Measurements from ENCODE around the gene PHACTR2. TPM values are rescaled to one million over a fixed set of nuclear protein-coding genes. Genes with fewer than 3 reads are reported as not detected.
"Not testable (repeated sequence)": the region's sequence is repeated elsewhere in the genome, so short reads cannot be mapped to it uniquely, and the experiment has no call there.

Gene PHACTR2
- total RNA-seq, 1 experiment from 2014 or later = 27.6 TPM

- intact Hi-C loops (cut with micrococcal nuclease) = no loop called here
- DNase-seq (ENCODE audit: low read depth, low spot score) (no peak), ATAC-seq (no peak)
- 0 out of 4 replicates have a peak, but pooled peaks cover 0 to 4% of the 10 kb centered on the region in 2 experiments for H3K36me3 ChIP-seq (ENCODE audit: control insufficient read depth in 1 of 2, insufficient read depth in 2 of 2, low read length in 2 of 2)
- no peaks in the 10 kb centered on the region for H3K79me2 ChIP-seq (ENCODE audit: insufficient read depth, low read length)
- no peaks in the 10 kb centered on the region for H3K9me3 ChIP-seq (ENCODE audit: control insufficient read depth in 1 of 2, insufficient read depth in 1 of 2, low read depth in 1 of 2, low read length in 2 of 2)
- TF ChIP-seq ZBTB33 (IDR thresholded peaks at IDR 0.05; ENCODE audit: extremely low read depth, insufficient replicate concordance, low read length) (no peak), ELF1 (IDR thresholded peaks at IDR 0.05; ENCODE audit: borderline replicate concordance, low read depth) (no peak), ZFX (IDR thresholded peaks at IDR 0.05) (no peak), RAD21 (IDR thresholded peaks at IDR 0.05; ENCODE audit: low read depth) (no peak), MAX (IDR thresholded peaks at IDR 0.05) (no peak), POLR2AphosphoS5 (IDR thresholded peaks at IDR 0.05; ENCODE audit: low read depth, low read length) (no peak), CBX3 (IDR thresholded peaks at IDR 0.05; ENCODE audit: low read depth) (no peak), REST (IDR thresholded peaks at IDR 0.05; ENCODE audit: low read depth) (no peak), SP1 (IDR thresholded peaks at IDR 0.05; ENCODE audit: low read depth) (no peak), CEBPB (IDR thresholded peaks at IDR 0.05; ENCODE audit: low read depth) (no peak), TCF7L2 (IDR thresholded peaks at IDR 0.05; ENCODE audit: borderline replicate concordance, extremely low read depth, insufficient read depth, insufficient read length) (no peak), EGR1 (IDR thresholded peaks at IDR 0.05; ENCODE audit: low read depth) (no peak), ATF3 (IDR thresholded peaks at IDR 0.05) (no peak), EZH2 (IDR thresholded peaks at IDR 0.05) (no peak)
- ChIA-PET POLR2A (no interaction called here), RAD21 (ENCODE audit: low non-redundant PET in 1 of 2, low total read pairs in 2 of 2, uncharacterized antibody in 2 of 2, unreplicated experiment in 2 of 2) (no interaction called here), CTCF (no interaction called here)
- no peaks in the 10 kb centered on the region for H4K20me1 ChIP-seq (ENCODE audit: insufficient read depth)
- H2AFZ ChIP-seq (ENCODE audit: low read depth, low read length, poor library complexity, severe bottlenecking) = no peak overlapping the region
- H3K9ac ChIP-seq (ENCODE audit: low read length) = no peak overlapping the region
- BruUV-seq (replicated peaks) = no TSS peak
- H3K4me3 ChIP-seq (replicated peaks in 1 of 2; ENCODE audit: low read depth in 1 of 2, low read length in 2 of 2) = no peak overlapping the region
- no peaks in the 10 kb centered on the region for H3K27me3 ChIP-seq (ENCODE audit: insufficient read depth, low read length)
- H3K4me2 ChIP-seq (ENCODE audit: low read length) = no peak overlapping the region
- H3K9me2 ChIP-seq (ENCODE audit: insufficient read depth) = no peaks in the 10 kb centered on the region
- no peaks in the 10 kb centered on the region for H3K4me1 ChIP-seq (ENCODE audit: control insufficient read depth in 1 of 2, insufficient read depth in 2 of 2, low read length in 2 of 2)
- no peak overlapping the region for H3K27ac ChIP-seq (ENCODE audit: low read depth, low read length)
Observed at GRCh38 chr6:143793280-143793619, 115.5 kb downstream of the PHACTR2 start.

GRCh38 chr6:143796551-143796950 lies 118.8 kb downstream of the PHACTR2 start:
- H3K4me3 ChIP-seq (replicated peaks in 1 of 2; ENCODE audit: low read depth in 1 of 2, low read length in 2 of 2); ATAC-seq; H3K9me2 ChIP-seq (ENCODE audit: insufficient read depth); H3K27me3 ChIP-seq (ENCODE audit: insufficient read depth, low read length); H3K36me3 ChIP-seq (ENCODE audit: control insufficient read depth in 1 of 2, insufficient read depth in 2 of 2, low read length in 2 of 2); H3K4me1 ChIP-seq (ENCODE audit: control insufficient read depth in 1 of 2, insufficient read depth in 2 of 2, low read length in 2 of 2); H4K20me1 ChIP-seq (ENCODE audit: insufficient read depth); H3K9ac ChIP-seq (ENCODE audit: low read length); DNase-seq (ENCODE audit: low read depth, low spot score); CTCF ChIA-PET; H3K79me2 ChIP-seq (ENCODE audit: insufficient read depth, low read length); H3K9me3 ChIP-seq (ENCODE audit: control insufficient read depth in 1 of 2, insufficient read depth in 1 of 2, low read depth in 1 of 2, low read length in 2 of 2); H3K4me2 ChIP-seq (ENCODE audit: low read length); RAD21 ChIA-PET (ENCODE audit: low non-redundant PET in 1 of 2, low total read pairs in 2 of 2, uncharacterized antibody in 2 of 2, unreplicated experiment in 2 of 2); BruUV-seq (replicated peaks); intact Hi-C loops (cut with micrococcal nuclease); H2AFZ ChIP-seq (ENCODE audit: low read depth, low read length, poor library complexity, severe bottlenecking); H3K27ac ChIP-seq (ENCODE audit: low read depth, low read length); POLR2A ChIA-PET: not testable (repeated sequence)
